ENCODE measurements around the gene AEN.

AEN gene

GRCh38 chr15:88644741-88645140 is 23.6 kb downstream of the AEN start:
- peaks cover 17% of the 10 kb centered on the region for H3K4me1 Mint-ChIP-seq
- TF ChIP-seq CTCF (IDR thresholded peaks at IDR 0.05) = no peak
- H3K9me3 Mint-ChIP-seq = no peaks in the 10 kb centered on the region
- H3K27me3 Mint-ChIP-seq (ENCODE audit: low read depth, poor library complexity) = no peaks in the 10 kb centered on the region
- H3K4me3 Mint-ChIP-seq = no peak overlapping the region
- no peaks in the 10 kb centered on the region for H3K36me3 Mint-ChIP-seq (ENCODE audit: low read depth)
- no peak for DNase-seq
- no peak overlapping the region for H3K27ac Mint-ChIP-seq

- DNase-seq = no peak
- Mint-ChIP-seq H3K4me3 (no peak overlapping the region), H3K4me1 (peaks cover 11% of the 10 kb centered on the region), H3K27me3 (ENCODE audit: low read depth, poor library complexity) (no peaks in the 10 kb centered on the region), H3K36me3 (ENCODE audit: low read depth) (no peaks in the 10 kb centered on the region), H3K27ac (peak overlapping the region; percentile 8), H3K9me3 (no peaks in the 10 kb centered on the region)
- no peak for TF ChIP-seq CTCF (IDR thresholded peaks at IDR 0.05)
Observed at GRCh38 chr15:88645171-88646087, 24.3 kb downstream of the AEN start.

GRCh38 chr15:88646088-88646405 is 24.9 kb downstream of the AEN start:
- H3K4me1 Mint-ChIP-seq = peaks cover 10% of the 10 kb centered on the region
- no peak for DNase-seq
- no peaks in the 10 kb centered on the region for H3K36me3 Mint-ChIP-seq (ENCODE audit: low read depth)
- no peaks in the 10 kb centered on the region for H3K27me3 Mint-ChIP-seq (ENCODE audit: low read depth, poor library complexity)
- no peak overlapping the region for H3K4me3 Mint-ChIP-seq
- H3K9me3 Mint-ChIP-seq = no peaks in the 10 kb centered on the region
- TF ChIP-seq CTCF (IDR thresholded peaks at IDR 0.05) = no peak
- no peak overlapping the region for H3K27ac Mint-ChIP-seq

- no peak for DNase-seq
- TF ChIP-seq CTCF (IDR thresholded peaks at IDR 0.05) = no peak
- Mint-ChIP-seq H3K9me3 (no peaks in the 10 kb centered on the region), H3K4me3 (no peak overlapping the region), H3K27ac (no peak overlapping the region), H3K4me1 (peaks cover 10% of the 10 kb centered on the region), H3K27me3 (ENCODE audit: low read depth, poor library complexity) (no peaks in the 10 kb centered on the region), H3K36me3 (ENCODE audit: low read depth) (no peaks in the 10 kb centered on the region)
Observed at GRCh38 chr15:88646951-88647350, 25.8 kb downstream of the AEN start.

- no peak for DNase-seq
- Mint-ChIP-seq H3K4me1 (peaks cover 10% of the 10 kb centered on the region), H3K36me3 (ENCODE audit: low read depth) (no peaks in the 10 kb centered on the region), H3K27ac (peak overlapping the region; percentile 77), H3K9me3 (no peaks in the 10 kb centered on the region), H3K27me3 (ENCODE audit: low read depth, poor library complexity) (no peaks in the 10 kb centered on the region), H3K4me3 (no peak overlapping the region)
- no peak for TF ChIP-seq CTCF (IDR thresholded peaks at IDR 0.05)
Observed at GRCh38 chr15:88647351-88648105, 26.4 kb downstream of the AEN start.
